Calu3 (cell line): Measurements from ENCODE around the gene CDKAL1. TPM values are rescaled to one million over a fixed set of nuclear protein-coding genes. Genes with fewer than 3 reads are reported as not detected.

ENCODE experiments used
- BruUV-seq: library from RNA; stranded (reverse); fragments of 400-500 nt; replicated peaks from 2 replicates; lab custom pipeline; 2021; lab: Mats Ljungman, UMichigan
- CTCF ChIA-PET: fragments of 300-600 bp; sonication (Branson Sonifier 250); formaldehyde crosslinking; loops from one replicate; lab custom pipeline; 2022; ENCODE audit warnings: antibody characterized with exemption; lab: Charles Lee
- DNase-seq: peaks from one replicate; pipeline ENCODE4 v3.0.0; 2022
- H3K27ac Mint-ChIP-seq: one replicate; pipeline ENCODE4 v1.8.0; 2022; ENCODE audit warnings: mixed read lengths; ENCODE audit not compliant: unreplicated experiment
- H3K27me3 Mint-ChIP-seq: one replicate; pipeline ENCODE4 v1.8.0; 2022; ENCODE audit warnings: mixed read lengths; ENCODE audit not compliant: unreplicated experiment
- H3K36me3 Mint-ChIP-seq: one replicate; pipeline ENCODE4 v1.8.0; 2022; ENCODE audit warnings: mild to moderate bottlenecking, moderate library complexity, mixed read lengths; ENCODE audit not compliant: insufficient read depth, unreplicated experiment
- H3K4me1 Mint-ChIP-seq: one replicate; pipeline ENCODE4 v1.8.0; 2022; ENCODE audit warnings: mild to moderate bottlenecking, low read depth, mixed read lengths; ENCODE audit not compliant: unreplicated experiment
- H3K4me3 Mint-ChIP-seq: one replicate; pipeline ENCODE4 v1.8.0; 2022; ENCODE audit warnings: mild to moderate bottlenecking, low read depth, moderate library complexity, mixed read lengths; ENCODE audit not compliant: unreplicated experiment
- H3K9me3 Mint-ChIP-seq: one replicate; pipeline ENCODE4 v1.8.0; 2022; ENCODE audit warnings: low read depth, mixed read lengths; ENCODE audit not compliant: unreplicated experiment
- intact Hi-C: fragments of 100-400 bp; cut with micrococcal nuclease; formaldehyde crosslinking; loops from one replicate; pipeline ENCODE4 v1.10.0; 2022; ENCODE audit not compliant: unreplicated experiment
- total RNA-seq: library from RNA; stranded (reverse); gene quantifications from 2 replicates; pipeline ENCODE4 v1.2.3, GENCODE V29; 2022
- TF ChIP-seq, protein P1 (sequence below): fragments of 200-600 bp; IDR thresholded peaks from one replicate; pipeline ENCODE4 v1.8.0; 2022; ENCODE audit warnings: antibody characterized with exemption; ENCODE audit not compliant: unreplicated experiment

CDKAL1 gene
- total RNA-seq, 1 experiment from 2014 or later = 39.6 TPM

GRCh38 chr6:20672038-20672437 lies 137.8 kb downstream of the CDKAL1 start:
- Mint-ChIP-seq H3K27ac (no peak overlapping the region), H3K36me3 (no peaks in the 10 kb centered on the region), H3K4me3 (no peak overlapping the region), H3K27me3 (no peaks in the 10 kb centered on the region), H3K9me3 (no peaks in the 10 kb centered on the region), H3K4me1 (peaks cover 18% of the 10 kb centered on the region)
- intact Hi-C loops = no loop called here
- BruUV-seq = no TSS peak
- no peak for DNase-seq
- TF ChIP-seq, protein P1, sequence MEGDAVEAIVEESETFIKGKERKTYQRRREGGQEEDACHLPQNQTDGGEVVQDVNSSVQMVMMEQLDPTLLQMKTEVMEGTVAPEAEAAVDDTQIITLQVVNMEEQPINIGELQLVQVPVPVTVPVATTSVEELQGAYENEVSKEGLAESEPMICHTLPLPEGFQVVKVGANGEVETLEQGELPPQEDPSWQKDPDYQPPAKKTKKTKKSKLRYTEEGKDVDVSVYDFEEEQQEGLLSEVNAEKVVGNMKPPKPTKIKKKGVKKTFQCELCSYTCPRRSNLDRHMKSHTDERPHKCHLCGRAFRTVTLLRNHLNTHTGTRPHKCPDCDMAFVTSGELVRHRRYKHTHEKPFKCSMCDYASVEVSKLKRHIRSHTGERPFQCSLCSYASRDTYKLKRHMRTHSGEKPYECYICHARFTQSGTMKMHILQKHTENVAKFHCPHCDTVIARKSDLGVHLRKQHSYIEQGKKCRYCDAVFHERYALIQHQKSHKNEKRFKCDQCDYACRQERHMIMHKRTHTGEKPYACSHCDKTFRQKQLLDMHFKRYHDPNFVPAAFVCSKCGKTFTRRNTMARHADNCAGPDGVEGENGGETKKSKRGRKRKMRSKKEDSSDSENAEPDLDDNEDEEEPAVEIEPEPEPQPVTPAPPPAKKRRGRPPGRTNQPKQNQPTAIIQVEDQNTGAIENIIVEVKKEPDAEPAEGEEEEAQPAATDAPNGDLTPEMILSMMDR = no peak
- CTCF ChIA-PET = interaction anchor here (0.8 kb wide), 1 partner anchor 993 kb away, joined by 5 read pairs; no protein-coding TSS in a partner anchor

- Mint-ChIP-seq H3K27me3 (no peaks in the 10 kb centered on the region), H3K27ac (no peak overlapping the region), H3K4me1 (peaks cover 25% of the 10 kb centered on the region), H3K4me3 (no peak overlapping the region), H3K9me3 (no peaks in the 10 kb centered on the region), H3K36me3 (no peaks in the 10 kb centered on the region)
- no TSS peak for BruUV-seq
- TF ChIP-seq, protein P1 = no peak
- intact Hi-C loops = no loop called here
- CTCF ChIA-PET = no interaction called here
- DNase-seq = no peak
Measured at GRCh38 chr6:20673458-20673857, 139.2 kb downstream of the CDKAL1 start.

DNA sequence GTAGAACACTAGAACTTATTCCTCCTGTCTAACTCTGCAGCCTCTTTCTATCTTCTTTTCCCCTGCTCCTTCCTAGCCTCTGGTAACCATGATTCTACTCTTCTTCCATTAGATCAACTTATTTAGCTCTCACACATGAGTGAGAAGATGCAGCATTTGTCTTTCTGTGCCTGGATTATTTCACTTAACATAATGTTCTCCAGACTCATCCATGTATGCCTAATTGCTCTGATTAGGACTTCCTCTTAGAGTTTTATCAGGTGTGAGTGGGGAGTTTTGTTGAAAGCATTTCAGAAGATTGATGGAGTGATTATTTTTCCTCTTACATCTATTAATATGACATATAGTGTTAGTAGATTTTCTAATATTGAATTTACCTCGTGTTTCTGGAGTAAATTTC lies 140.4 kb downstream of the CDKAL1 start:
- Mint-ChIP-seq H3K9me3 (no peaks in the 10 kb centered on the region), H3K4me1 (peaks cover 35% of the 10 kb centered on the region), H3K36me3 (no peaks in the 10 kb centered on the region), H3K27ac (no peak overlapping the region), H3K27me3 (no peaks in the 10 kb centered on the region), H3K4me3 (no peak overlapping the region)
- TF ChIP-seq, protein P1 = no peak
- no peak for DNase-seq
- intact Hi-C loops = no loop called here
- no TSS peak for BruUV-seq
- CTCF ChIA-PET = interaction anchor here (1.3 kb wide), 1 partner anchor 19 kb away, joined by 5 read pairs; no protein-coding TSS in a partner anchor

GRCh38 chr6:20678831-20679352 lies 144.6 kb downstream of the CDKAL1 start:
- Mint-ChIP-seq H3K4me1 (peaks cover 58% of the 10 kb centered on the region), H3K27ac (peak overlapping the region; percentile 43), H3K36me3 (no peaks in the 10 kb centered on the region), H3K9me3 (no peaks in the 10 kb centered on the region), H3K27me3 (no peaks in the 10 kb centered on the region), H3K4me3 (no peak overlapping the region)
- intact Hi-C loops = no loop called here
- no TSS peak for BruUV-seq
- CTCF ChIA-PET = interaction anchor here (0.6 to 1.0 kb wide), 2 partner anchors 10 to 832 kb away, joined by 3 read pairs; no protein-coding TSS in a partner anchor
- TF ChIP-seq, protein P1 = no peak
- DNase-seq = no peak
